ENCODE results near the gene PLCB1.

GRCh38 chr20:8912096-8912495 lies 780.0 kb downstream of the PLCB1 start:
- TF ChIP-seq POLR2A (IDR thresholded peaks at IDR 0.05; ENCODE audit: extremely low read depth, insufficient read length) (no peak), CTCF (IDR thresholded peaks at IDR 0.05; ENCODE audit: low read depth, low read length) (no peak), MYC (IDR thresholded peaks at IDR 0.05; ENCODE audit: low read depth, low read length) (no peak), MAX (IDR thresholded peaks at IDR 0.05; ENCODE audit: low read depth, low read length) (no peak)
